ENCODE data around the gene MCMBP.
A peak's percentile ranks its signal among the peaks of the same experiment; 100 is the strongest.

The MCMBP gene

GRCh38 chr10:119863951-119864565 lies 8.6 kb downstream of the MCMBP start:
- H3K27me3 ChIP-seq = no peaks in the 10 kb centered on the region
- peaks cover 29 to 59% (median 43%) of the 10 kb centered on the region in 11 experiments for H3K9me3 ChIP-seq (replicated peaks in 1 of 11)
- H4K20me1 ChIP-seq = peaks cover 59 to 100% (median 89%) of the 10 kb centered on the region in 11 experiments
- H3K4me3 ChIP-seq = peak overlapping the region in 1 of 10 experiments; percentile 31; a peak in 3 of 20 replicates
- no peak overlapping the region for H3K27ac ChIP-seq
- H3K4me2 ChIP-seq = peak overlapping the region in 1 of 11 experiments; percentile 17; a peak in 1 of 22 replicates
- peaks cover 32 to 67% (median 49%) of the 10 kb centered on the region in 10 experiments for H3K4me1 ChIP-seq
- H3K9ac ChIP-seq = no peak overlapping the region
- peaks cover 19 to 79% (median 69%) of the 10 kb centered on the region in 11 experiments; a peak in 21 of 22 replicates for H3K36me3 ChIP-seq
- no peak for TF ChIP-seq Cebpa-rat (IDR thresholded peaks at IDR 0.05)

- peaks cover 24 to 51% (median 35%) of the 10 kb centered on the region in 10 experiments for H3K4me1 ChIP-seq
- peaks cover 29 to 44% (median 41%) of the 10 kb centered on the region in 11 experiments for H3K9me3 ChIP-seq (replicated peaks in 1 of 11)
- no peak overlapping the region for H3K27ac ChIP-seq
- TF ChIP-seq Cebpa-rat (IDR thresholded peaks at IDR 0.05) = no peak
- H3K9ac ChIP-seq = no peak overlapping the region
- no peaks in the 10 kb centered on the region for H3K27me3 ChIP-seq
- no peak overlapping the region for H3K4me3 ChIP-seq
- peaks cover 58 to 100% (median 89%) of the 10 kb centered on the region in 11 experiments for H4K20me1 ChIP-seq
- H3K4me2 ChIP-seq = 0 out of 22 replicates have a peak overlapping the region, but pooled peaks of 1 of the 11 experiments have one; percentile 27
- peaks cover 32 to 79% (median 69%) of the 10 kb centered on the region in 11 experiments; a peak in 21 of 22 replicates for H3K36me3 ChIP-seq
Observed at GRCh38 chr10:119862524-119862923, 10.1 kb downstream of the MCMBP start.

- H3K4me2 ChIP-seq = peak overlapping the region; percentile 15 to 50 (median 29); a peak in 20 of 22 replicates
- TF ChIP-seq Cebpa-rat (IDR thresholded peaks at IDR 0.05) = no peak
- peaks cover 22 to 41% (median 33%) of the 10 kb centered on the region in 10 experiments for H3K4me1 ChIP-seq
- H3K4me3 ChIP-seq = no peak overlapping the region
- H4K20me1 ChIP-seq = peaks cover 56 to 100% (median 92%) of the 10 kb centered on the region in 11 experiments
- peaks cover 43 to 79% (median 69%) of the 10 kb centered on the region in 11 experiments for H3K36me3 ChIP-seq
- H3K27ac ChIP-seq = peak overlapping the region in 1 of 11 experiments; percentile 0; a peak in 1 of 22 replicates
- H3K9me3 ChIP-seq (replicated peaks in 1 of 11) = peaks cover 27 to 29% (median 29%) of the 10 kb centered on the region in 11 experiments
- no peaks in the 10 kb centered on the region for H3K27me3 ChIP-seq
- peak overlapping the region in 3 of 11 experiments; percentile 2 to 8 (median 5); a peak in 4 of 22 replicates for H3K9ac ChIP-seq
Observed at GRCh38 chr10:119860866-119861607, 11.6 kb downstream of the MCMBP start.

- Histone ChIP-seq H3K9ac (0 out of 22 replicates have a peak overlapping the region, but pooled peaks of 1 of the 11 experiments have one; percentile 25), H3K4me1 (peaks cover 25 to 43% (median 33%) of the 10 kb centered on the region in 10 experiments), H3K27ac (no peak overlapping the region), H3K36me3 (peaks cover 43 to 79% (median 69%) of the 10 kb centered on the region in 11 experiments), H3K4me2 (peak overlapping the region in 8 of 11 experiments; percentile 1 to 42 (median 28); a peak in 10 of 22 replicates), H3K9me3 (replicated peaks in 1 of 11) (peaks cover 13 to 15% (median 15%) of the 10 kb centered on the region in 11 experiments), H4K20me1 (peaks cover 51 to 100% (median 94%) of the 10 kb centered on the region in 11 experiments), H3K4me3 (no peak overlapping the region), H3K27me3 (no peaks in the 10 kb centered on the region)
- TF ChIP-seq Cebpa-rat (IDR thresholded peaks at IDR 0.05) = no peak
Observed at GRCh38 chr10:119859420-119860258, 13.0 kb downstream of the MCMBP start.

GRCh38 chr10:119858063-119858462 lies 14.6 kb downstream of the MCMBP start:
- H3K9me3 ChIP-seq (replicated peaks in 1 of 11) = no peaks in the 10 kb centered on the region; a peak in 1 of 22 replicates
- no peaks in the 10 kb centered on the region for H3K27me3 ChIP-seq
- H4K20me1 ChIP-seq = peaks cover 54 to 100% (median 95%) of the 10 kb centered on the region in 11 experiments
- H3K9ac ChIP-seq = no peak overlapping the region
- H3K27ac ChIP-seq = no peak overlapping the region
- peaks cover 57 to 79% (median 70%) of the 10 kb centered on the region in 11 experiments for H3K36me3 ChIP-seq
- no peak overlapping the region for H3K4me2 ChIP-seq
- no peak for TF ChIP-seq Cebpa-rat (IDR thresholded peaks at IDR 0.05)
- peaks cover 25 to 45% (median 33%) of the 10 kb centered on the region in 10 experiments for H3K4me1 ChIP-seq
- no peak overlapping the region for H3K4me3 ChIP-seq

GRCh38 chr10:119853574-119853973 lies 19.1 kb downstream of the MCMBP start:
- Histone ChIP-seq H3K36me3 (peaks cover 99 to 100% (median 100%) of the 10 kb centered on the region in 11 experiments), H3K4me3 (no peak overlapping the region), H4K20me1 (peaks cover 13 to 98% (median 81%) of the 10 kb centered on the region in 11 experiments; a peak in 21 of 22 replicates), H3K27ac (no peak overlapping the region), H3K9ac (no peak overlapping the region), H3K9me3 (replicated peaks in 1 of 11) (no peaks in the 10 kb centered on the region), H3K4me2 (no peak overlapping the region), H3K4me1 (peaks cover 0 to 16% (median 6%) of the 10 kb centered on the region in 10 experiments; a peak in 11 of 20 replicates), H3K27me3 (no peaks in the 10 kb centered on the region)
- TF ChIP-seq Cebpa-rat (IDR thresholded peaks at IDR 0.05) = no peak

- Histone ChIP-seq H3K36me3 (peaks cover 98 to 100% (median 100%) of the 10 kb centered on the region in 11 experiments), H3K9ac (no peak overlapping the region), H3K4me1 (peaks cover 0 to 22% (median 7%) of the 10 kb centered on the region in 10 experiments; a peak in 11 of 20 replicates), H3K27ac (no peak overlapping the region), H3K4me3 (no peak overlapping the region), H3K4me2 (no peak overlapping the region), H3K27me3 (no peaks in the 10 kb centered on the region), H4K20me1 (peaks cover 7 to 98% (median 80%) of the 10 kb centered on the region in 11 experiments; a peak in 21 of 22 replicates), H3K9me3 (replicated peaks in 1 of 11) (no peaks in the 10 kb centered on the region)
- no peak for TF ChIP-seq Cebpa-rat (IDR thresholded peaks at IDR 0.05)
Observed at GRCh38 chr10:119852822-119853221, 19.8 kb downstream of the MCMBP start.

GRCh38 chr10:119852277-119852676 lies 20.4 kb downstream of the MCMBP start:
- H3K9ac ChIP-seq = no peak overlapping the region
- H3K4me1 ChIP-seq = peaks cover 0 to 28% (median 7%) of the 10 kb centered on the region in 10 experiments; a peak in 14 of 20 replicates
- H3K9me3 ChIP-seq (replicated peaks in 1 of 11) = peaks cover 0 to 2% (median 0%) of the 10 kb centered on the region in 11 experiments; a peak in 2 of 22 replicates
- H4K20me1 ChIP-seq = peaks cover 6 to 98% (median 80%) of the 10 kb centered on the region in 11 experiments; a peak in 21 of 22 replicates
- no peak overlapping the region for H3K27ac ChIP-seq
- H3K4me2 ChIP-seq = no peak overlapping the region
- TF ChIP-seq Cebpa-rat (IDR thresholded peaks at IDR 0.05) = no peak
- no peak overlapping the region for H3K4me3 ChIP-seq
- peaks cover 99 to 100% (median 100%) of the 10 kb centered on the region in 11 experiments for H3K36me3 ChIP-seq
- H3K27me3 ChIP-seq = no peaks in the 10 kb centered on the region

All from BLaER1 treated with 17β-estradiol and CSF1 and Interleukin-3, amounts not matched to agents 10 nM and 100 nM (cell line).